H1 (cell line): Measurements from ENCODE around the gene TCEA2. TPM values are rescaled to one million over a fixed set of nuclear protein-coding genes. Genes with fewer than 3 reads are reported as not detected.

Experiments
- GABPA ChIP-seq: IDR thresholded peaks from 2 replicates; pipeline ENCODE4 v1.6.1; 2011; ENCODE audit warnings: mild to moderate bottlenecking, low read length, moderate library complexity, borderline replicate concordance; ENCODE audit not compliant: insufficient read depth
- KDM4A ChIP-seq: IDR thresholded peaks from one replicate; pipeline ENCODE4 v1.7.1; 2012; ENCODE audit warnings: low read depth, mild to moderate bottlenecking, moderate library complexity, low read length, inconsistent platforms; ENCODE audit not compliant: severe bottlenecking
- polyA plus RNA-seq, 7 experiments: library from polyadenylated mRNA; depleted of rRNA in 3 of 7; stranded (reverse) in 5 of 7; unstranded in 2 of 7; fragments of >200 nt in 5 of 7; fragments of 200-250 nt in 2 of 7; gene quantifications; 1 replicate in 5 of 7; 2 replicates in 1 of 7; 4 replicates in 1 of 7; pipeline versions ENCODE4 v1.2.1 to v1.2.3, GENCODE V29; 2011 to 2013; ENCODE audit warnings: missing spikeins in 2 of 7, mixed read lengths in 2 of 7
- total RNA-seq: library from RNA; stranded (reverse); fragmentation: NEBNext Ultra II Directional; extraction: Animal tissue kit (Norgen Biotek cat#: 25700); gene quantifications from 2 replicates; pipeline ENCODE4 v1.2.1, GENCODE V29; 2021

The TCEA2 gene
- total and polyA plus RNA-seq, 2 of the 8 experiments (the other 6 are each of a cell fraction or from before 2014, with no cell fraction given) = 41.4 to 42.3 TPM

GRCh38 chr20:64038224-64038564 is 24.8 kb upstream of the TCEA2 start (continued):
- TF ChIP-seq KDM4A = peak; percentile 37
- TF ChIP-seq GABPA = peak; percentile 39; the same call in 1 of the 2 replicates
